H1 (cell line): Measurements from ENCODE around the gene LAYN. TPM values are rescaled to one million over a fixed set of nuclear protein-coding genes. Genes with fewer than 3 reads are reported as not detected.

Experiments used
- CHD7 ChIP-seq: fragments of 300-600 bp; sonication (generic); IDR thresholded peaks from 2 replicates; pipeline ENCODE4 v1.7.1; 2012; ENCODE audit warnings: low read length, moderate library complexity, mild to moderate bottlenecking, inconsistent platforms; ENCODE audit not compliant: insufficient replicate concordance
- FOSL1 ChIP-seq: IDR thresholded peaks from 2 replicates; pipeline ENCODE4 v1.6.1; 2011; ENCODE audit warnings: mild to moderate bottlenecking, low read depth, low read length, moderate library complexity; ENCODE audit not compliant: insufficient read depth
- NANOG ChIP-seq: IDR thresholded peaks from 2 replicates; pipeline ENCODE4 v1.6.1; 2011; ENCODE audit warnings: low read length, low read depth, mild to moderate bottlenecking, inconsistent platforms; ENCODE audit not compliant: insufficient read depth, poor library complexity, severe bottlenecking
- POU5F1 ChIP-seq: IDR thresholded peaks from 2 replicates; pipeline ENCODE4 v1.6.1; 2011; ENCODE audit warnings: low read depth, mild to moderate bottlenecking, low read length, moderate library complexity
- SAP30 ChIP-seq: fragments of 300-600 bp; sonication (generic); IDR thresholded peaks from 2 replicates; pipeline ENCODE4 v1.7.1; 2012; ENCODE audit warnings: low read length, moderate library complexity, mild to moderate bottlenecking, inconsistent platforms; ENCODE audit not compliant: insufficient read depth, insufficient replicate concordance
- SIRT6 ChIP-seq: IDR thresholded peaks from one replicate; pipeline ENCODE4 v1.7.1; 2012; ENCODE audit warnings: low read length, inconsistent platforms
- SP2 ChIP-seq: IDR thresholded peaks from 2 replicates; pipeline ENCODE4 v1.6.1; 2012; ENCODE audit warnings: mild to moderate bottlenecking, low read length, inconsistent platforms
- polyA plus RNA-seq, 7 experiments: library from polyadenylated mRNA; depleted of rRNA in 3 of 7; stranded (reverse) in 5 of 7; unstranded in 2 of 7; fragments of >200 nt in 5 of 7; fragments of 200-250 nt in 2 of 7; gene quantifications; 1 replicate in 5 of 7; 2 replicates in 1 of 7; 4 replicates in 1 of 7; pipeline versions ENCODE4 v1.2.1 to v1.2.3, GENCODE V29; 2011 to 2013; ENCODE audit warnings: missing spikeins in 2 of 7, mixed read lengths in 2 of 7
- total RNA-seq: library from RNA; stranded (reverse); fragmentation: NEBNext Ultra II Directional; extraction: Animal tissue kit (Norgen Biotek cat#: 25700); gene quantifications from 2 replicates; pipeline ENCODE4 v1.2.1, GENCODE V29; 2021

LAYN gene
- total and polyA plus RNA-seq, 2 of the 8 experiments (the other 6 are each of a cell fraction or from before 2014, with no cell fraction given), result 4.2 to 9.3 TPM

GRCh38 chr11:111582163-111582562 is 41.6 kb downstream of the LAYN start (continued):
- TF ChIP-seq CHD7 (no peak), SIRT6 (no peak), NANOG (no peak), POU5F1 (no peak), SP2 (no peak), FOSL1 (no peak), SAP30 (no peak)
